ENCODE results near the gene OIP5.
"Not testable (repeated sequence)": the region's sequence is repeated elsewhere in the genome, so short reads cannot be mapped to it uniquely, and the experiment has no call there.

The OIP5 gene

GRCh38 chr15:41304149-41304770 is 28.1 kb downstream of the OIP5 start:
- Histone ChIP-seq H3K9me3 (ENCODE audit: control insufficient read depth in 2 of 2, low read length in 2 of 2) (no peaks in the 10 kb centered on the region), H3K27ac (ENCODE audit: low read depth in 2 of 2, low read length in 2 of 2) (no peak overlapping the region), H3K4me3 (ENCODE audit: low read length in 2 of 2) (no peak overlapping the region), H3K4me1 (ENCODE audit: control insufficient read depth in 2 of 2, insufficient read depth in 2 of 2, low read length in 2 of 2) (no peaks in the 10 kb centered on the region), H3K36me3 (ENCODE audit: control insufficient read depth in 2 of 2, insufficient read depth in 2 of 2, low read length in 2 of 2) (peaks cover 3 to 6% of the 10 kb centered on the region in 2 donors), H3K27me3 (ENCODE audit: control insufficient read depth in 2 of 2, insufficient read depth in 2 of 2, low read length in 2 of 2) (no peaks in the 10 kb centered on the region), H3K9ac (ENCODE audit: low read depth in 1 of 2, low read length in 2 of 2) (no peak overlapping the region)

GRCh38 chr15:41301587-41301986 is 30.8 kb downstream of the OIP5 start:
- Histone ChIP-seq H3K9me3 (ENCODE audit: control insufficient read depth in 2 of 2, low read length in 2 of 2) (no peaks in the 10 kb centered on the region), H3K4me3 (ENCODE audit: low read length in 2 of 2) (no peak overlapping the region)

GRCh38 chr15:41301139-41301538 is 31.3 kb downstream of the OIP5 start:
- H3K4me3 ChIP-seq (ENCODE audit: low read length in 2 of 2); H3K9ac ChIP-seq (ENCODE audit: low read depth in 1 of 2, low read length in 2 of 2); H3K27ac ChIP-seq (ENCODE audit: low read depth in 2 of 2, low read length in 2 of 2); H3K4me1 ChIP-seq (ENCODE audit: control insufficient read depth in 2 of 2, insufficient read depth in 2 of 2, low read length in 2 of 2); H3K9me3 ChIP-seq (ENCODE audit: control insufficient read depth in 2 of 2, low read length in 2 of 2); H3K36me3 ChIP-seq (ENCODE audit: control insufficient read depth in 2 of 2, insufficient read depth in 2 of 2, low read length in 2 of 2); H3K27me3 ChIP-seq (ENCODE audit: control insufficient read depth in 2 of 2, insufficient read depth in 2 of 2, low read length in 2 of 2): not testable (repeated sequence)

More at GRCh38 chr15:41301587-41301986, 30.8 kb downstream of the OIP5 start:
- peaks cover 6% of the 10 kb centered on the region in 2 donors for H3K36me3 ChIP-seq (ENCODE audit: control insufficient read depth in 2 of 2, insufficient read depth in 2 of 2, low read length in 2 of 2)
- H3K27me3 ChIP-seq (ENCODE audit: control insufficient read depth in 2 of 2, insufficient read depth in 2 of 2, low read length in 2 of 2) = no peaks in the 10 kb centered on the region
- no peak overlapping the region for H3K9ac ChIP-seq (ENCODE audit: low read depth in 1 of 2, low read length in 2 of 2)
- no peak overlapping the region for H3K27ac ChIP-seq (ENCODE audit: low read depth in 2 of 2, low read length in 2 of 2)
- H3K4me1 ChIP-seq (ENCODE audit: control insufficient read depth in 2 of 2, insufficient read depth in 2 of 2, low read length in 2 of 2) = no peaks in the 10 kb centered on the region

- H3K4me1 ChIP-seq (ENCODE audit: control insufficient read depth in 2 of 2, insufficient read depth in 2 of 2, low read length in 2 of 2) = no peaks in the 10 kb centered on the region
- H3K4me3 ChIP-seq (ENCODE audit: low read length in 2 of 2) = no peak overlapping the region
- H3K27ac ChIP-seq (ENCODE audit: low read depth in 2 of 2, low read length in 2 of 2) = no peak overlapping the region
- H3K9me3 ChIP-seq (ENCODE audit: control insufficient read depth in 2 of 2, low read length in 2 of 2) = no peaks in the 10 kb centered on the region
- peaks cover 10 to 29% of the 10 kb centered on the region in 2 donors for H3K36me3 ChIP-seq (ENCODE audit: control insufficient read depth in 2 of 2, insufficient read depth in 2 of 2, low read length in 2 of 2)
- no peak overlapping the region for H3K9ac ChIP-seq (ENCODE audit: low read depth in 1 of 2, low read length in 2 of 2)
- no peaks in the 10 kb centered on the region for H3K27me3 ChIP-seq (ENCODE audit: control insufficient read depth in 2 of 2, insufficient read depth in 2 of 2, low read length in 2 of 2)
These were observed 39.9 kb downstream of the OIP5 start for GRCh38 chr15:41292521-41292920.

GRCh38 chr15:41291065-41291631 is 41.2 kb downstream of the OIP5 start:
- Histone ChIP-seq H3K4me1 (ENCODE audit: control insufficient read depth in 2 of 2, insufficient read depth in 2 of 2, low read length in 2 of 2) (no peaks in the 10 kb centered on the region), H3K27me3 (ENCODE audit: control insufficient read depth in 2 of 2, insufficient read depth in 2 of 2, low read length in 2 of 2) (no peaks in the 10 kb centered on the region), H3K9ac (ENCODE audit: low read depth in 1 of 2, low read length in 2 of 2) (no peak overlapping the region), H3K36me3 (ENCODE audit: control insufficient read depth in 2 of 2, insufficient read depth in 2 of 2, low read length in 2 of 2) (peaks cover 23 to 40% of the 10 kb centered on the region in 2 donors), H3K27ac (ENCODE audit: low read depth in 2 of 2, low read length in 2 of 2) (peak overlapping the region in 1 of 2 donors; percentile 56), H3K9me3 (ENCODE audit: control insufficient read depth in 2 of 2, low read length in 2 of 2) (no peaks in the 10 kb centered on the region), H3K4me3 (ENCODE audit: low read length in 2 of 2) (no peak overlapping the region)

- H3K4me3 ChIP-seq (ENCODE audit: low read length in 2 of 2) = no peak overlapping the region
- H3K27me3 ChIP-seq (ENCODE audit: control insufficient read depth in 2 of 2, insufficient read depth in 2 of 2, low read length in 2 of 2) = no peaks in the 10 kb centered on the region
- H3K4me1 ChIP-seq (ENCODE audit: control insufficient read depth in 2 of 2, insufficient read depth in 2 of 2, low read length in 2 of 2) = peaks cover 5 to 8% of the 10 kb centered on the region in 2 donors
- peaks cover 31 to 49% of the 10 kb centered on the region in 2 donors for H3K36me3 ChIP-seq (ENCODE audit: control insufficient read depth in 2 of 2, insufficient read depth in 2 of 2, low read length in 2 of 2)
- no peak overlapping the region for H3K9ac ChIP-seq (ENCODE audit: low read depth in 1 of 2, low read length in 2 of 2)
- H3K27ac ChIP-seq (ENCODE audit: low read depth in 2 of 2, low read length in 2 of 2) = no peak overlapping the region
- H3K9me3 ChIP-seq (ENCODE audit: control insufficient read depth in 2 of 2, low read length in 2 of 2) = no peaks in the 10 kb centered on the region
These were observed 42.4 kb downstream of the OIP5 start for GRCh38 chr15:41289953-41290352.

- Histone ChIP-seq H3K9ac (ENCODE audit: low read depth in 1 of 2, low read length in 2 of 2) (no peak overlapping the region), H3K27ac (ENCODE audit: low read depth in 2 of 2, low read length in 2 of 2) (no peak overlapping the region), H3K4me1 (ENCODE audit: control insufficient read depth in 2 of 2, insufficient read depth in 2 of 2, low read length in 2 of 2) (peaks cover 7 to 8% of the 10 kb centered on the region in 2 donors), H3K36me3 (ENCODE audit: control insufficient read depth in 2 of 2, insufficient read depth in 2 of 2, low read length in 2 of 2) (peaks cover 31 to 41% of the 10 kb centered on the region in 2 donors), H3K4me3 (ENCODE audit: low read length in 2 of 2) (no peak overlapping the region), H3K9me3 (ENCODE audit: control insufficient read depth in 2 of 2, low read length in 2 of 2) (no peaks in the 10 kb centered on the region), H3K27me3 (ENCODE audit: control insufficient read depth in 2 of 2, insufficient read depth in 2 of 2, low read length in 2 of 2) (no peaks in the 10 kb centered on the region)
These were observed 43.9 kb downstream of the OIP5 start for GRCh38 chr15:41288464-41288863.

- Histone ChIP-seq H3K36me3 (ENCODE audit: control insufficient read depth in 2 of 2, insufficient read depth in 2 of 2, low read length in 2 of 2) (peaks cover 31 to 41% of the 10 kb centered on the region in 2 donors), H3K4me3 (ENCODE audit: low read length in 2 of 2) (no peak overlapping the region), H3K27me3 (ENCODE audit: control insufficient read depth in 2 of 2, insufficient read depth in 2 of 2, low read length in 2 of 2) (no peaks in the 10 kb centered on the region), H3K9ac (ENCODE audit: low read depth in 1 of 2, low read length in 2 of 2) (no peak overlapping the region), H3K4me1 (ENCODE audit: control insufficient read depth in 2 of 2, insufficient read depth in 2 of 2, low read length in 2 of 2) (peaks cover 11 to 14% of the 10 kb centered on the region in 2 donors), H3K27ac (ENCODE audit: low read depth in 2 of 2, low read length in 2 of 2) (no peak overlapping the region), H3K9me3 (ENCODE audit: control insufficient read depth in 2 of 2, low read length in 2 of 2) (no peaks in the 10 kb centered on the region)
These were observed 45.6 kb downstream of the OIP5 start for GRCh38 chr15:41286665-41287333.

GRCh38 chr15:41285285-41285684 is 47.1 kb downstream of the OIP5 start:
- Histone ChIP-seq H3K27me3 (ENCODE audit: control insufficient read depth in 2 of 2, insufficient read depth in 2 of 2, low read length in 2 of 2) (no peaks in the 10 kb centered on the region), H3K4me3 (ENCODE audit: low read length in 2 of 2) (peak overlapping the region; percentile 77 to 86), H3K9me3 (ENCODE audit: control insufficient read depth in 2 of 2, low read length in 2 of 2) (no peaks in the 10 kb centered on the region), H3K9ac (ENCODE audit: low read depth in 1 of 2, low read length in 2 of 2) (peak overlapping the region; percentile 89 to 95), H3K36me3 (ENCODE audit: control insufficient read depth in 2 of 2, insufficient read depth in 2 of 2, low read length in 2 of 2) (peaks cover 31 to 39% of the 10 kb centered on the region in 2 donors), H3K27ac (ENCODE audit: low read depth in 2 of 2, low read length in 2 of 2) (peak overlapping the region in 1 of 2 donors; percentile 95), H3K4me1 (ENCODE audit: control insufficient read depth in 2 of 2, insufficient read depth in 2 of 2, low read length in 2 of 2) (peaks cover 11 to 14% of the 10 kb centered on the region in 2 donors)

- H3K4me3 ChIP-seq (ENCODE audit: low read length in 2 of 2) = peak overlapping the region; percentile 77 to 86
- no peaks in the 10 kb centered on the region for H3K9me3 ChIP-seq (ENCODE audit: control insufficient read depth in 2 of 2, low read length in 2 of 2)
- H3K9ac ChIP-seq (ENCODE audit: low read depth in 1 of 2, low read length in 2 of 2) = peak overlapping the region; percentile 89 to 95
- H3K36me3 ChIP-seq (ENCODE audit: control insufficient read depth in 2 of 2, insufficient read depth in 2 of 2, low read length in 2 of 2) = peaks cover 36 to 43% of the 10 kb centered on the region in 2 donors
- H3K4me1 ChIP-seq (ENCODE audit: control insufficient read depth in 2 of 2, insufficient read depth in 2 of 2, low read length in 2 of 2) = peaks cover 11 to 14% of the 10 kb centered on the region in 2 donors
- H3K27me3 ChIP-seq (ENCODE audit: control insufficient read depth in 2 of 2, insufficient read depth in 2 of 2, low read length in 2 of 2) = no peaks in the 10 kb centered on the region
- peak overlapping the region; percentile 95 to 97 for H3K27ac ChIP-seq (ENCODE audit: low read depth in 2 of 2, low read length in 2 of 2)
These were observed 47.8 kb downstream of the OIP5 start for GRCh38 chr15:41284427-41285177.
